K562 (cell line): Measurements from ENCODE around the gene UBXN4. TPM values are rescaled to one million over a fixed set of nuclear protein-coding genes. Genes with fewer than 3 reads are reported as not detected.
A peak's percentile ranks its signal among the peaks of the same experiment; 100 is the strongest.

Source experiments
- BHLHE40 ChIP-seq: IDR thresholded peaks from 2 replicates; pipeline ENCODE4 v1.6.1; 2011; ENCODE audit warnings: low read length, improper control_type of control experiment
- BRF1 ChIP-seq: IDR thresholded peaks from 3 replicates; pipeline ENCODE4 v1.6.1; 2011; ENCODE audit warnings: borderline replicate concordance, mild to moderate bottlenecking; ENCODE audit not compliant: insufficient read length; ENCODE audit errors: extremely low read depth
- CEBPB ChIP-seq: fragments of 450-650 bp; IDR thresholded peaks from 2 replicates; pipeline ENCODE4 v1.6.1; 2016; ENCODE audit warnings: missing genetic modification characterization, missing compliant biosample characterization
- CEBPG ChIP-seq, 3 experiments: fragments of 200-800 bp in 1 of 3; sonication (Bioruptor generic) in 1 of 3; sonication (generic) in 1 of 3; formaldehyde crosslinking in 1 of 3; IDR thresholded peaks in 2 of 3; conservative IDR thresholded peaks in 1 of 3; 2 replicates each; pipeline versions ENCODE4 v1.6.1 to v1.8.0; 2016 to 2022; ENCODE audit warnings: missing compliant biosample characterization in 2 of 3, missing genetic modification characterization in 2 of 3, mild to moderate bottlenecking in 1 of 3, missing genetic modification reagents in 1 of 3
- MNT ChIP-seq, 2 experiments: fragments of 450-650 bp; conservative IDR thresholded peaks; 2 replicates each; pipeline ENCODE4 v1.6.1; 2017; ENCODE audit warnings: mild to moderate bottlenecking in 2 of 2, moderate library complexity in 2 of 2
- NR2C2 ChIP-seq, 2 experiments: fragments of 200-800 bp in 1 of 2; sonication (Bioruptor generic) in 1 of 2; sonication (generic) in 1 of 2; formaldehyde crosslinking in 1 of 2; IDR thresholded peaks; 2 replicates each; pipeline versions ENCODE4 v1.6.1 to v1.8.0; 2016 to 2022; ENCODE audit warnings: mild to moderate bottlenecking in 1 of 2, missing compliant biosample characterization in 1 of 2, missing genetic modification characterization in 1 of 2, missing genetic modification reagents in 1 of 2
- REST ChIP-seq, 2 experiments: fragments of 450-650 bp; formaldehyde crosslinking in 1 of 2; IDR thresholded peaks; 2 replicates each; pipeline versions ENCODE4 v1.4.0 to v1.6.1; 2014 to 2020; ENCODE audit warnings: mild to moderate bottlenecking in 2 of 2, borderline replicate concordance in 1 of 2, low read depth in 1 of 2
- SMARCA5 ChIP-seq: fragments of 450-650 bp; IDR thresholded peaks from 2 replicates; pipeline ENCODE4 v1.6.1; 2016
- TSC22D4 ChIP-seq: fragments of 450-650 bp; IDR thresholded peaks from 2 replicates; pipeline ENCODE4 v1.6.1; 2016; ENCODE audit warnings: missing genetic modification characterization, missing biosample characterization, control low read depth
- XRCC5 ChIP-seq: fragments of 200-400 bp; formaldehyde crosslinking; IDR thresholded peaks from 2 replicates; pipeline ENCODE4 v1.6.1; 2017; ENCODE audit warnings: low read depth, mild to moderate bottlenecking, low read length
- ZBTB33 ChIP-seq: sonication (generic); formaldehyde crosslinking; IDR thresholded peaks from 2 replicates; pipeline ENCODE4 v1.8.1; 2023; ENCODE audit warnings: mild to moderate bottlenecking, missing genetic modification reagents
- ZNF175 ChIP-seq: fragments of 200-800 bp; sonication (Bioruptor generic); IDR thresholded peaks from 2 replicates; pipeline ENCODE4 v1.6.1; 2016; ENCODE audit warnings: low read depth, mild to moderate bottlenecking, missing genetic modification characterization, missing compliant biosample characterization
- polyA plus RNA-seq, 8 experiments: library from polyadenylated mRNA; depleted of rRNA in 4 of 8; stranded (reverse) in 5 of 8; unstranded in 3 of 8; fragments of >200 nt; fragmentation: Nextera tagmentation in 2 of 8; fragmentation: Illumina TruSeq in 1 of 8; extraction: Ambion mirVana in 2 of 8; extraction: Trizol in 1 of 8; gene quantifications; 2 replicates each; pipeline versions ENCODE4 v1.2.1 to v1.2.3, GENCODE V29; 2011 to 2014; ENCODE audit warnings: inconsistent platforms in 1 of 8, missing spikeins in 1 of 8
- total RNA-seq, 7 experiments: library from RNA; depleted of rRNA in 6 of 7; stranded (reverse); fragments of >200 nt in 6 of 7; fragmentation: Illumina TruSeq in 2 of 7; extraction: Trizol in 2 of 7; gene quantifications; 2 replicates each; pipeline versions ENCODE4 v1.2.1 to v1.2.3, GENCODE V29; 2011 to 2021; ENCODE audit warnings: low replicate concordance in 1 of 7

The UBXN4 gene
- total and polyA plus RNA-seq, 9 of the 15 experiments (the other 6 are each of a cell fraction or from before 2014, with no cell fraction given), result 30.4 to 127 (median 55.3) TPM

GRCh38 chr2:135797497-135798274, 56.0 kb downstream of the UBXN4 start (continued):
- TF ChIP-seq REST (IDR thresholded peaks at IDR 0.05; ENCODE audit: borderline replicate concordance) (peak; percentile 44; the same call in 1 of the 2 replicates), REST (CRISPR knock-in tag; IDR thresholded peaks at IDR 0.05; ENCODE audit: low read depth) (no peak), CEBPG (CRISPR knock-in tag; IDR thresholded peaks at IDR 0.05) (peak; percentile 60; the same call in 1 of the 2 replicates), CEBPG (tag; conservative IDR thresholded peaks at IDR 0.05 in 1 of 2, IDR thresholded peaks at IDR 0.05 in 1 of 2) (peak; percentile 82 to 84), BHLHE40 (peak; percentile 99), CEBPB (peak; percentile 88), TSC22D4 (tag) (no peak), BRF1 (no peak), ZNF175 (CRISPR knock-in tag) (no peak), SMARCA5 (no peak), ZBTB33 (CRISPR knock-in tag) (0 out of 2 replicates have a peak, but pooled peaks have one; percentile 20), MNT (conservative IDR thresholded peaks at IDR 0.05) (peak; percentile 31 to 56; a peak in 2 of 4 replicates), NR2C2 (CRISPR knock-in tag; IDR thresholded peaks at IDR 0.05) (0 out of 2 replicates have a peak, but pooled peaks have one; percentile 23), NR2C2 (tag; IDR thresholded peaks at IDR 0.05) (no peak), XRCC5 (peak; percentile 71; the same call in 1 of the 2 replicates)
